GM12878 (cell line): ENCODE measurements around the gene HEXIM1. TPM values are rescaled to one million over a fixed set of nuclear protein-coding genes. Genes with fewer than 3 reads are reported as not detected.

ENCODE experiments used
- ATAC-seq: fragments of 200-7000 bp; cut with Tn5 transposase; 3 replicates; pipeline ENCODE4 v1.9.1; 2020; ENCODE audit warnings: mild to moderate bottlenecking, moderate library complexity
- BruUV-seq: library from RNA; stranded (reverse); fragments of 400-500 nt; replicated peaks from 2 replicates; lab custom pipeline; 2021; lab: Mats Ljungman, UMichigan
- CTCF ChIA-PET: fragments of 300-600 bp; sonication (Branson Sonifier 250); formaldehyde crosslinking; extraction: SDS; loops from one replicate; lab custom pipeline; 2021; ENCODE audit warnings: inconsistent platforms; lab: Yijun Ruan, JAX
- POLR2A ChIA-PET: fragments of 350-600 bp; formaldehyde crosslinking; extraction: SDS; loops from one replicate; lab custom pipeline; 2021; ENCODE audit warnings: inconsistent platforms; lab: Charles Lee
- RAD21 ChIA-PET: fragments of 300-600 bp; sonication (Branson Sonifier 250); formaldehyde crosslinking; loops from one replicate; lab custom pipeline; 2023; ENCODE audit warnings: antibody characterized with exemption; ENCODE audit not compliant: unreplicated experiment; lab: Charles Lee
- SMC1A ChIA-PET: fragments of 300-600 bp; sonication (Branson Sonifier 250); formaldehyde crosslinking; loops from one replicate; lab custom pipeline; 2023; ENCODE audit not compliant: unreplicated experiment, uncharacterized antibody; lab: Charles Lee
- DNase-seq: peaks from one replicate; pipeline ENCODE4 v3.0.0-alpha.2; 2011; ENCODE audit warnings: low read depth, low spot score
- FAIRE-seq: peaks from 3 replicates; lab custom pipeline; 2011; peaks lifted over from hg19 to GRCh38; lab: Jason Lieb, UNC
- H2AFZ ChIP-seq: 2 replicates; pipeline ENCODE4 v1.6.0; 2011; ENCODE audit warnings: low read depth, low read length, control low read depth; ENCODE audit not compliant: control insufficient read depth
- H3K27ac ChIP-seq: 2 replicates; pipeline ENCODE4 v1.5.1; 2011; ENCODE audit warnings: control low read depth; ENCODE audit not compliant: control insufficient read depth, insufficient read depth
- H3K27me3 ChIP-seq, 2 experiments: replicated peaks in 1 of 2; 2 replicates each; pipeline versions ENCODE4 v1.6.0 to v1.6.1; 2011; ENCODE audit warnings: low read length in 1 of 2; ENCODE audit not compliant: control insufficient read depth in 2 of 2, insufficient read depth in 2 of 2
- H3K36me3 ChIP-seq, 2 experiments: 2 replicates each; pipeline ENCODE4 v1.5.1; 2011; ENCODE audit warnings: low read length in 1 of 2; ENCODE audit not compliant: control insufficient read depth in 2 of 2, insufficient read depth in 2 of 2
- H3K4me1 ChIP-seq: 2 replicates; pipeline ENCODE4 v1.6.1; 2011; ENCODE audit warnings: mild to moderate bottlenecking, low read length, moderate library complexity, mixed read lengths; ENCODE audit not compliant: control insufficient read depth, insufficient read depth
- H3K4me2 ChIP-seq: 2 replicates; pipeline ENCODE4 v1.6.0; 2011; ENCODE audit warnings: control low read depth; ENCODE audit not compliant: control insufficient read depth, insufficient read depth
- H3K4me3 ChIP-seq: fragments of 200-600 bp; sonication (generic); 2 replicates; pipeline ENCODE4 v1.5.1; 2016
- H3K79me2 ChIP-seq: 2 replicates; pipeline ENCODE4 v1.6.0; 2011; ENCODE audit warnings: low read length; ENCODE audit not compliant: control insufficient read depth, insufficient read depth
- H3K9ac ChIP-seq: 2 replicates; pipeline ENCODE4 v1.8.0; 2011; ENCODE audit warnings: low read length, control low read depth, mixed read lengths; ENCODE audit not compliant: control insufficient read depth, insufficient read depth
- H3K9me3 ChIP-seq: replicated peaks from 3 replicates; pipeline ENCODE4 v1.5.1; 2011; ENCODE audit warnings: mild to moderate bottlenecking, low read length; ENCODE audit not compliant: control insufficient read depth, insufficient read depth
- H4K20me1 ChIP-seq: 2 replicates; pipeline ENCODE4 v1.6.0; 2011; ENCODE audit not compliant: control insufficient read depth, insufficient read depth
- E2F8 ChIP-seq: fragments of 450-650 bp; IDR thresholded peaks from 2 replicates; pipeline ENCODE4 v1.6.1; 2018; ENCODE audit warnings: mild to moderate bottlenecking, low read depth, moderate library complexity; ENCODE audit not compliant: partially characterized antibody
- MLLT1 ChIP-seq: fragments of 450-650 bp; IDR thresholded peaks from 2 replicates; pipeline ENCODE4 v1.6.1; 2016; ENCODE audit warnings: mild to moderate bottlenecking
- SMAD1 ChIP-seq: fragments of 450-650 bp; IDR thresholded peaks from 2 replicates; pipeline ENCODE4 v1.6.1; 2018; ENCODE audit warnings: mild to moderate bottlenecking, low read depth; ENCODE audit not compliant: partially characterized antibody
- SREBF1 ChIP-seq: IDR thresholded peaks from 2 replicates; pipeline ENCODE4 v1.6.1; 2012; ENCODE audit warnings: mild to moderate bottlenecking, low read length
- WRNIP1 ChIP-seq: IDR thresholded peaks from 2 replicates; pipeline ENCODE4 v1.6.1; 2011; ENCODE audit warnings: low read depth, low read length, improper control_type of control experiment, borderline replicate concordance
- YBX1 ChIP-seq: fragments of 450-650 bp; IDR thresholded peaks from 2 replicates; pipeline ENCODE4 v1.6.1; 2016; ENCODE audit warnings: antibody characterized with exemption
- ZNF217 ChIP-seq: fragments of 450-650 bp; IDR thresholded peaks from 2 replicates; pipeline ENCODE4 v1.6.1; 2017; ENCODE audit warnings: antibody characterized with exemption, mild to moderate bottlenecking
- ZNF384 ChIP-seq: IDR thresholded peaks from 2 replicates; pipeline ENCODE4 v1.6.1; 2012; ENCODE audit warnings: low read depth, mild to moderate bottlenecking, low read length, improper control_type of control experiment, borderline replicate concordance
- WGBS: methylation state at CpG from one replicate; pipeline ENCODE4 v1.1.6; 2016; ENCODE audit warnings: low lambda C conversion rate; ENCODE audit not compliant: insufficient replicate concordance, insufficient coverage; ENCODE audit errors: missing lambda C conversion rate; 5-methylcytosine and 5-hydroxymethylcytosine counted together
- in situ Hi-C: fragments of 300-500 bp; cut with MboI; formaldehyde crosslinking; loops from 9 replicates; pipeline ENCODE4 v1.14.3; 2018; ENCODE audit warnings: mixed read lengths
- intact Hi-C: fragments of 100-400 bp; cut with micrococcal nuclease; formaldehyde crosslinking; loops from one replicate; pipeline ENCODE4 v1.14.2; 2022; ENCODE audit not compliant: unreplicated experiment
- polyA plus RNA-seq, 11 experiments: library from polyadenylated mRNA; depleted of rRNA in 4 of 11; unstranded in 6 of 11; stranded (reverse) in 5 of 11; fragments of >200 nt; fragmentation: Nextera tagmentation in 4 of 11; fragmentation: Illumina TruSeq in 1 of 11; extraction: Ambion mirVana in 4 of 11; extraction: Trizol in 1 of 11; gene quantifications; 1 replicate in 1 of 11; 2 replicates in 10 of 11; pipeline versions ENCODE4 v1.2.1 to v1.2.3, GENCODE V29; 2011 to 2016; ENCODE audit warnings: inconsistent platforms in 2 of 11, missing spikeins in 2 of 11, low read depth in 1 of 11
- total RNA-seq, 4 experiments: library from RNA; depleted of rRNA in 3 of 4; stranded (reverse); fragments of >200 nt in 3 of 4; fragmentation: Illumina TruSeq in 1 of 4; extraction: Trizol in 1 of 4; gene quantifications; 2 replicates each; pipeline versions ENCODE4 v1.2.1 to v1.2.3, GENCODE V29; 2013 to 2021

HEXIM1 gene
- total and polyA plus RNA-seq, 10 of the 15 experiments (the other 5 are each of a cell fraction or from before 2014, with no cell fraction given), result 1.9 to 24.1 (median 9.0) TPM

GRCh38 chr17:45106096-45106495 is 42.2 kb upstream of the HEXIM1 start:
- intact Hi-C loops (no loop called here), in situ Hi-C loops (loop anchor here (10.0 kb wide), 1 partner anchor 181 kb away; no protein-coding TSS in a partner anchor)
- 98% methylated on average over 5 of the region's 5 CpGs for WGBS
- peaks cover 48 to 51% of the 10 kb centered on the region in 2 experiments for H3K36me3 ChIP-seq
- H2AFZ ChIP-seq, result no peak overlapping the region
- H3K27ac ChIP-seq, result no peak overlapping the region
- ChIA-PET CTCF (interaction anchor here (1.1 to 2.0 kb wide), 2 partner anchors 10 to 26 kb away, joined by 4 to 5 read pairs; partner anchors contain the start of gene PLCD3), RAD21 (no interaction called here), POLR2A (no interaction called here), SMC1A (no interaction called here)
- H3K27me3 ChIP-seq, result no peaks in the 10 kb centered on the region
- H3K4me2 ChIP-seq, result no peak overlapping the region
- ATAC-seq, result no peak
- H3K9ac ChIP-seq, result no peak overlapping the region
- no peaks in the 10 kb centered on the region for H3K9me3 ChIP-seq
- no peaks in the 10 kb centered on the region for H3K79me2 ChIP-seq
- no peak for DNase-seq
- BruUV-seq, result no TSS peak
- H3K4me3 ChIP-seq, result no peak overlapping the region
- TF ChIP-seq YBX1, result no peak
- no peak for TF ChIP-seq SMAD1
- no peak for TF ChIP-seq MLLT1
- no peak for TF ChIP-seq E2F8
- no peak for TF ChIP-seq ZNF217
- no peak for TF ChIP-seq ZNF384
- no peak for TF ChIP-seq SREBF1
- no peak for TF ChIP-seq WRNIP1
- FAIRE-seq, result no peak
- H4K20me1 ChIP-seq, result peaks cover 3% of the 10 kb centered on the region; the same call in 1 of the 2 replicates
- H3K4me1 ChIP-seq, result no peaks in the 10 kb centered on the region
